Lower leg skin (tissue), 3 donors: Measurements from ENCODE around the gene WBP2.
"Not testable (repeated sequence)": the region's sequence is repeated elsewhere in the genome, so short reads cannot be mapped to it uniquely, and the experiment has no call there.

Experiments used
- POLR2A ChIP-seq, 2 donors: fragments of 450-650 bp; IDR thresholded peaks; one replicate each; pipeline ENCODE4 v1.6.1; 2016 to 2017; ENCODE audit warnings: antibody characterized with exemption in 2 of 2, mild to moderate bottlenecking in 1 of 2, moderate library complexity in 1 of 2
- TF ChIP-seq, protein P1 (sequence below), 3 donors: fragments of 450-650 bp; IDR thresholded peaks; one replicate each; pipeline ENCODE4 v1.5.1; 2016; ENCODE audit warnings: antibody characterized with exemption in 3 of 3, mild to moderate bottlenecking in 3 of 3, moderate library complexity in 2 of 3

DNA sequence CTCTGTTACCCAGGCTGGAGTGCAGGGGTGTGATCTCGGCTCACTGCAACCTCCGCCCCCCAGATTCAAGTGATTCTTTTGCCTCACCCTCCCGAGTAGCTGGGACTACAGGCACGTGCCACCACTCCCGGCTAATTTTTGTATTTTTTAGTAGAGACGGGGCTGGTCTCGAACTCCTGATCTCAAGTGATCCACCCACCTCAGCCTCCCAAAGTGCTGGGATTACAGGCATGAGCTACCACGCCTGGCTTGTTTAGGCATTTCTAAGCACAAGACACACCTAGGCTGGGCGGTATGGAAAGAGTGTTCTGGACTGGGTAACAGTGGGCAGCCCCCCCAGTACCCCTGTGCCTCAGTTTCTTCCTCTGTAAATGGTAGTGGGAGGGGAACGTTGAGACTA, 15.1 kb upstream of the WBP2 start:
- not testable (repeated sequence) for TF ChIP-seq POLR2A (IDR thresholded peaks at IDR 0.05)
- TF ChIP-seq, protein P1, sequence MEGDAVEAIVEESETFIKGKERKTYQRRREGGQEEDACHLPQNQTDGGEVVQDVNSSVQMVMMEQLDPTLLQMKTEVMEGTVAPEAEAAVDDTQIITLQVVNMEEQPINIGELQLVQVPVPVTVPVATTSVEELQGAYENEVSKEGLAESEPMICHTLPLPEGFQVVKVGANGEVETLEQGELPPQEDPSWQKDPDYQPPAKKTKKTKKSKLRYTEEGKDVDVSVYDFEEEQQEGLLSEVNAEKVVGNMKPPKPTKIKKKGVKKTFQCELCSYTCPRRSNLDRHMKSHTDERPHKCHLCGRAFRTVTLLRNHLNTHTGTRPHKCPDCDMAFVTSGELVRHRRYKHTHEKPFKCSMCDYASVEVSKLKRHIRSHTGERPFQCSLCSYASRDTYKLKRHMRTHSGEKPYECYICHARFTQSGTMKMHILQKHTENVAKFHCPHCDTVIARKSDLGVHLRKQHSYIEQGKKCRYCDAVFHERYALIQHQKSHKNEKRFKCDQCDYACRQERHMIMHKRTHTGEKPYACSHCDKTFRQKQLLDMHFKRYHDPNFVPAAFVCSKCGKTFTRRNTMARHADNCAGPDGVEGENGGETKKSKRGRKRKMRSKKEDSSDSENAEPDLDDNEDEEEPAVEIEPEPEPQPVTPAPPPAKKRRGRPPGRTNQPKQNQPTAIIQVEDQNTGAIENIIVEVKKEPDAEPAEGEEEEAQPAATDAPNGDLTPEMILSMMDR (IDR thresholded peaks at IDR 0.05): not testable (repeated sequence)
